ENCODE measurements around the gene KANK4. TPM values are rescaled to one million over a fixed set of nuclear protein-coding genes. Genes with fewer than 3 reads are reported as not detected.

The KANK4 gene
- total RNA-seq, 1 donor = under 0.01 TPM

DNA sequence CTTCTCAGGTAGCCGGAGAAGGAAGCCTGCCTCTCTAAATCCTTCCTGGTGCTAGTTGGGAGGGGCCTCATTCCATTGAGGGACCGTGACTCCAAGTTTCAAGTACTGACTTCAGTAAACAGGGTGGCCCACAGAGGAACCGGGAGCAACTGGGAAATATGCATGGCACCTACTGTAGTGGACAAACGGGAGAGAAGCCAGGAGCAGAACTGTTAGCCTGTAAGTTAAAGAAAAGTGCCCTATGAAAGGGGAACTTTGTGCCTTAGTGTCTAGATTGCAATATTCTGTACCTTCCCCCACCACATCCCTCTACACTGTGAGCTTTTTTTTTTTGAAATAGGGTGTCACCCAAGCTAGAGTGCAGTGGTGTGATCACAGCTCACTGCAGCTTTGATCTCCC lies 33.2 kb upstream of the KANK4 start:
- DNase-seq (ENCODE audit: insufficient read length, low spot score, missing footprints) = no peak
- Histone ChIP-seq H3K27me3 (ENCODE audit: insufficient read depth, low read length) (no peaks in the 10 kb centered on the region), H3K36me3 (ENCODE audit: insufficient read depth, low read length) (no peaks in the 10 kb centered on the region), H2AFZ (ENCODE audit: low read length) (no peak overlapping the region), H4K20me1 (ENCODE audit: insufficient read depth, low read length) (no peaks in the 10 kb centered on the region), H3K27ac (ENCODE audit: low read depth, low read length) (no peak overlapping the region), H3K4me2 (ENCODE audit: insufficient read depth, low read length) (no peak overlapping the region), H3K4me1 (ENCODE audit: insufficient read depth, low read length) (no peaks in the 10 kb centered on the region), H3K4me3 (ENCODE audit: insufficient read depth, low read length) (no peak overlapping the region), H3K79me2 (ENCODE audit: insufficient read depth, low read length) (no peaks in the 10 kb centered on the region), H3K9me3 (ENCODE audit: low read depth, low read length) (no peaks in the 10 kb centered on the region)
- TF ChIP-seq, protein P1, sequence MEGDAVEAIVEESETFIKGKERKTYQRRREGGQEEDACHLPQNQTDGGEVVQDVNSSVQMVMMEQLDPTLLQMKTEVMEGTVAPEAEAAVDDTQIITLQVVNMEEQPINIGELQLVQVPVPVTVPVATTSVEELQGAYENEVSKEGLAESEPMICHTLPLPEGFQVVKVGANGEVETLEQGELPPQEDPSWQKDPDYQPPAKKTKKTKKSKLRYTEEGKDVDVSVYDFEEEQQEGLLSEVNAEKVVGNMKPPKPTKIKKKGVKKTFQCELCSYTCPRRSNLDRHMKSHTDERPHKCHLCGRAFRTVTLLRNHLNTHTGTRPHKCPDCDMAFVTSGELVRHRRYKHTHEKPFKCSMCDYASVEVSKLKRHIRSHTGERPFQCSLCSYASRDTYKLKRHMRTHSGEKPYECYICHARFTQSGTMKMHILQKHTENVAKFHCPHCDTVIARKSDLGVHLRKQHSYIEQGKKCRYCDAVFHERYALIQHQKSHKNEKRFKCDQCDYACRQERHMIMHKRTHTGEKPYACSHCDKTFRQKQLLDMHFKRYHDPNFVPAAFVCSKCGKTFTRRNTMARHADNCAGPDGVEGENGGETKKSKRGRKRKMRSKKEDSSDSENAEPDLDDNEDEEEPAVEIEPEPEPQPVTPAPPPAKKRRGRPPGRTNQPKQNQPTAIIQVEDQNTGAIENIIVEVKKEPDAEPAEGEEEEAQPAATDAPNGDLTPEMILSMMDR (IDR thresholded peaks at IDR 0.05; ENCODE audit: extremely low read depth, low read depth, low read length) = no peak

DNA sequence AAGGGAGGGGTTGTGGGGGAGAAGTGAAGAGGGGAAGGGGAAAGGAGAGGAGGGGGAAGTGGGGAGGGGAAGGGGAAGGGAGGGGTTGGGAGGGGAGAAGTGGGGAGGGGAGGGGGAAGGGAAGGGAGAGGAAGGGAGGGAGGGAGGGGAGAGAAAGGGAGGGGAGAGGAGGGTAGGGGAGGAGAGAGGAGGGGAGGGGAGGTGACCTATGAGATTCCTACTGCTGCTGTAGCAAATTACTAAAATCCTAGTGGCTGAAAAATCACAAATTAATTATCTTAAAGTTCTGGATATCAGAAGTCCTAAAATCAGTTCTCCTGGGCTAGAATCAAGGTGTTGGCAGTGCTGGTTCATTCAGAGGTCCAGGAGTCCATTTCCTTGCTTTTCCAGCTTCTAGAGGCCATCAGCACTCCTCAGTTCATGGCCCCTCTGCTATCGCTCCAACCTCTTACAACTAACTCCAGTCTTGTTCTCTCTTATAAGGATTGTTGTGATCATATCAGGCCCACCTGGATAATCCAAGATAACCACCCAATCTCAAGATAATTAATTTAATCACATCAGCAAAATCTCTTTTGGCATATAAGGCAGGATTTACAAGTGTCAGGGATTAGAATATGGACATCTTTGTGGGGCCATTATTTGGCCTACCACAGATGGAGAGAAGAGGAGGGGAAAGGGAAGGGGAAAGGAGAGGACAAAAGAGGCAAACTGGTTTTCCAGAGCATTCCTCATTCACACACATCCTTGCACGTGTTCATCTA lies 30.4 kb upstream of the KANK4 start:
- Histone ChIP-seq H3K79me2 (ENCODE audit: insufficient read depth, low read length) (no peaks in the 10 kb centered on the region), H3K27me3 (ENCODE audit: insufficient read depth, low read length) (no peaks in the 10 kb centered on the region), H2AFZ (ENCODE audit: low read length) (no peak overlapping the region), H4K20me1 (ENCODE audit: insufficient read depth, low read length) (no peaks in the 10 kb centered on the region), H3K4me1 (ENCODE audit: insufficient read depth, low read length) (no peaks in the 10 kb centered on the region), H3K9me3 (ENCODE audit: low read depth, low read length) (no peaks in the 10 kb centered on the region), H3K4me2 (ENCODE audit: insufficient read depth, low read length) (no peak overlapping the region), H3K27ac (ENCODE audit: low read depth, low read length) (no peak overlapping the region), H3K36me3 (ENCODE audit: insufficient read depth, low read length) (no peaks in the 10 kb centered on the region), H3K4me3 (ENCODE audit: insufficient read depth, low read length) (no peak overlapping the region)
- TF ChIP-seq, protein P1 (IDR thresholded peaks at IDR 0.05; ENCODE audit: extremely low read depth, low read depth, low read length) = no peak
- no peak for DNase-seq (ENCODE audit: insufficient read length, low spot score, missing footprints)

DNA sequence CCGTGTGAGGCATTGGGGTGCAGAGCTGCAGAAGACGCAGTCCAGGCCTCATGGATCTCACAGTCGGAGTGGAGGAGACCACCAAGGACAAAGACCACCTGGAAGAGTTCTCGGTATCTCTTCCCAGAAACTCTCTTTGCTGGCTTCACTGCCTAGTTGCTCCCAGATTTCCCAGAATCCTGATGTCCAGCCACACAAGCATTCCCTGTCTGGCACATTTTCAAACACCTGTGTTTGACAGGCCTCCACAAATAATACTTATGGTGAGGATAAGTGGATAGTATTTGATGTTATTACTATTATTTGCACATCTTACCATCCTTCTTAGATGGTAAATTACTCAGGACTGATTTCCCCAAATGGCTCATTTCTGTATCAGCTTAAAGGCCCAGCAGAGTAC lies 27.7 kb upstream of the KANK4 start:
- Histone ChIP-seq H3K27ac (ENCODE audit: low read depth, low read length) (no peak overlapping the region), H2AFZ (ENCODE audit: low read length) (no peak overlapping the region), H3K4me2 (ENCODE audit: insufficient read depth, low read length) (no peak overlapping the region), H3K4me1 (ENCODE audit: insufficient read depth, low read length) (no peaks in the 10 kb centered on the region), H3K4me3 (ENCODE audit: insufficient read depth, low read length) (no peak overlapping the region), H3K27me3 (ENCODE audit: insufficient read depth, low read length) (no peaks in the 10 kb centered on the region), H3K79me2 (ENCODE audit: insufficient read depth, low read length) (no peaks in the 10 kb centered on the region), H3K9me3 (ENCODE audit: low read depth, low read length) (no peaks in the 10 kb centered on the region), H3K36me3 (ENCODE audit: insufficient read depth, low read length) (no peaks in the 10 kb centered on the region), H4K20me1 (ENCODE audit: insufficient read depth, low read length) (no peaks in the 10 kb centered on the region)
- TF ChIP-seq, protein P1 (IDR thresholded peaks at IDR 0.05; ENCODE audit: extremely low read depth, low read depth, low read length) = no peak
- no peak for DNase-seq (ENCODE audit: insufficient read length, low spot score, missing footprints)

DNA sequence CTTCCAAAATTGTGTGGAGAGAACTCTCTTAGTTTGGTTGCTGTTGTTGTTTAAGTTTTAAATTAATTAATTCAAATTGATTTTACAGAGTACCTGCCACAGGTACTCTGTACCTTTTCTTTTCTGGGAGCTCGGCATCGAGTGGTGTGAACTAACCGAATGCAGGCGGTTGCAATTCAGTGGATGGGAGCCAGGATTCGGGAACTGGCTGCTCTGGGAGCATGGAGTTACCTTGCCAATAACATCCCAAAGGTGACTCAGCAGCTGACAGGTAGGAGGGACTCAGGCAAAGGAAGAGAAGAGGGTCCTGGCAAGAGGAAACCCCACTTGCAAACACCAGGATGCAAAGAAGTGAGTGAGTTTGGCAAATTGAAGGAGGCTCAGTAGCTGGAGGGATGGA lies 24.7 kb upstream of the KANK4 start:
- Histone ChIP-seq H3K4me2 (ENCODE audit: insufficient read depth, low read length) (no peak overlapping the region), H3K4me3 (ENCODE audit: insufficient read depth, low read length) (no peak overlapping the region), H3K9me3 (ENCODE audit: low read depth, low read length) (no peaks in the 10 kb centered on the region), H3K4me1 (ENCODE audit: insufficient read depth, low read length) (no peaks in the 10 kb centered on the region), H3K27me3 (ENCODE audit: insufficient read depth, low read length) (no peaks in the 10 kb centered on the region), H3K36me3 (ENCODE audit: insufficient read depth, low read length) (no peaks in the 10 kb centered on the region), H2AFZ (ENCODE audit: low read length) (no peak overlapping the region), H4K20me1 (ENCODE audit: insufficient read depth, low read length) (no peaks in the 10 kb centered on the region), H3K27ac (ENCODE audit: low read depth, low read length) (no peak overlapping the region), H3K79me2 (ENCODE audit: insufficient read depth, low read length) (no peaks in the 10 kb centered on the region)
- TF ChIP-seq, protein P1 (IDR thresholded peaks at IDR 0.05; ENCODE audit: extremely low read depth, low read depth, low read length) = no peak
- no peak for DNase-seq (ENCODE audit: insufficient read length, low spot score, missing footprints)
